SIG-M5 treated with dmso at 0.1 percent for 504 hours (cell line): ENCODE results near the gene POLR3GL.
"Not testable (repeated sequence)": the region's sequence is repeated elsewhere in the genome, so short reads cannot be mapped to it uniquely, and the experiment has no call there.

Experiments
- DNase-seq: peaks from one replicate; lab custom pipeline; 2025; ENCODE audit not compliant: unreplicated experiment; lab: John Stamatoyannopoulos, UW

The POLR3GL gene, protein sequence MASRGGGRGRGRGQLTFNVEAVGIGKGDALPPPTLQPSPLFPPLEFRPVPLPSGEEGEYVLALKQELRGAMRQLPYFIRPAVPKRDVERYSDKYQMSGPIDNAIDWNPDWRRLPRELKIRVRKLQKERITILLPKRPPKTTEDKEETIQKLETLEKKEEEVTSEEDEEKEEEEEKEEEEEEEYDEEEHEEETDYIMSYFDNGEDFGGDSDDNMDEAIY

DNA sequence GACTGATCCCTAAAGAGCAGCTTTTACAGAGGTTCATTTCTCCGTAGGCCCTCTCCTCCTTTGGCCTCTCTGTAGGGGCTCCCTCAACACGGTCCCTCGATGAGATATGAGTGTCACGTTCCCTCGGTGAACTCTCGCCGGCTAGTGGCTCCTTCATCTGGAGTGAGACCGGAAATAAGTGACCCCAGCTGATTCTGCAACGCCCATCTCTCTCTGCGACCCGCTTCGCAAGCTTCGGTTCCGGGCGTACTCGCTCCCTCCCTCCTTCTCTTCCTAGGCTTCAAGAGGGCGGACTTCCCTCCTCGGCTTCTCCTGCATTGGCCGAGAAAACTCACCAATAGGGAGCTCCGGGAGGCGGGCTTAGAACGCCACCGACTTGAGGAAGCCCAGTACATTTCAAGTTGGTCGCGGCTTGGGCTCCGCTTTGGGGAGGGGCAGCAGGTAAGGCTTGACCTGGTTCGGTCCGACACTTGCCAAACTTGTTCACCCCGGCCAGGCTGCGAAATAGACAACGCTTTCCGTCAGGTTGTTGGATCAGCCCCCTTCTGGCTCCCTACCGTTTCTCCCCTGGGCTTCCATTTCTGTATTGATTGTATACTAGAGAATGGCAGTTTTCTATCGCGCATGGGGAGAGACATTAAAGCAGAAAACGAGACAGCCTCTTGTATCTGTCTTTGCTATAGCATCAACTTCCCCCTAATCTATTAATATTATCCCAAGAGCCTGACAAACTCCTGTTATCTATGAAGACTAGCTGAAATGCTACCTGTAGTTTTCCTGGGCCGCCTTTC, at the start of gene POLR3GL, which contains the start of gene ANKRD34A:
Gene POLR3GL, plus strand, starts transcription at position 363 of the 791 bp plus-strand sequence. CDS start 10,176 bp downstream, outside the sequence.
Gene ANKRD34A, minus strand, starts transcription at position 248 of the 791 bp plus-strand sequence. CDS start 2,816 bp downstream, outside the sequence.
- DNase-seq, result peak; percentile 98

DNA sequence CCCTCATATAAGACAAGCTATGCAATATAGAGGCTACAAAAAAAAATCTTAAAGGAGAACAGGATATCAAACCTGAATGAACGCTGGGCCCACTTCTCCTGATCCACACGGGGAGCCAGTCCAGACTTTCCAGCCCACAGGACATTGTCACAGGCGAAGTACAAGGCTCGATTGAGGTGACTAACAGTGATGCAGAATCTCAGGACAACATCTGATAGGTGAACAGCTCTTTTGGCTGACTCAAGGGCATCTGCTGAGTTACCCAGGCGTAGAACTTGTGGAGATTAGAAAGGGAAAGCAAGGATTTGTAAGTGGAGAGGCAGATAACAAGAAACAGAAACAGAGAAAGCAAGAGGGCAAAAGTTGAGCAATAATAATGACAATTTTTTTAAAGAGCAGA, 47.7 kb upstream of the POLR3GL start:
- DNase-seq, result no peak

DNA sequence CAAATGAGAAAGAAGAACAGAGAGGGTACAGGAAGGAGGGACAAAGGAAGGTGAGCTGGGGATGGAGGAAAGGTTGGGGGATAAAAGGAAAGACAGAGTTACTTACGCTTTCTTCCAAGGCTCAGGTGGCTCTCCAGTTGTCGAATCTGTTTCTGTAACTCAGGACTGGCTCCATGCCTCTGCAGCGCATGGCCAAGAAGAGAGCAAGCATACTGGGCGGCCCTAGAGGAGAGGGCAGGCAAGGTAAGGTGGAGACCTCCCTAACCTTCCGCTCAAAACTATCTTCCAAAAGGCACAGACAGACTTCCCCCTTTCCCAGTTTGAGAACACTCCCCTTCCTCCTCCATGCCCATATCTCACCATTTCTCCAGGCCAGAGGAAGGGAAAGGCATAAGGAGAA, 46.9 kb upstream of the POLR3GL start:
- no peak for DNase-seq

DNA sequence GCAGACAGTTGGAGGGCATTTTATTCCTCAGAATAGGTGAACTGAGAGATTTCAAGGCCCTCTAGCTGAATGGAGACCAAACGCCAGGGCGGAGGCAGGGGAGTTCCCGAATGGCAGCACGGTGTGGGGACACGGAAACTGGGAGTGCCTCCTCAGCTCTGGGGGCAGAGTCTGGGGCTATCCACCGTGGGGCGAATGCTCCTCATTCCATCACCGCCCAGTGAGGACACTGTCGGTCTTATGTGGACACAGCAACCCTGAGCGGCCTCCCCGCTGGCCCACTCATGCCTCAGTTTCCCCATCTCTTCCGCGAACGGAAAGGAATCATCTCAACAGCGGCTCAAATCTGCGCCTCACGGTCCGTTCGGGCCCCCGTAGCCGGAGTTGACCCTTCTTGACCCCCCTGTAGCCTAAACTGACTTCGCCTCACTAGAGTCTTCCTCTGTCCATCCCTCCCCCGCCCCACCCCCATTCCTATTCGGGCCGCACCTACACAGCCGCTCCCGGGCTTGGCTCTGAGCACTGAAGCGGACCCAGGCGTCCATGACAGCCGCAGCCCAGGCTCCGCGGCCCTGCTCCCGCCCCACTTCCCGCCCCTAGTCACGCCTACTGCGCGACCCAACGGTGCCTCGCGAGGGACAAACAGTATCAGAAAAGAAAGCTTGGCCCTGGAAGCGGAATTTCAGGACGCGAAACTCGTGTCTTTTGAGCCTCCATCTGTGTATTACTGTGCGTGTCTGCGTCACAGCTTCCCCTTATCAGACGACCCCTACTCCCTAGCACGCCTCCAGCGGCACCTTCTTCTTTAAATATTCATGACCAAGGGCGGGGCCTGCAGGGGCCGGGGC, 46.1 kb upstream of the POLR3GL start, which contains the start of gene PEX11B:
Gene PEX11B, minus strand, starts transcription at position 574 of the 848 bp plus-strand sequence. Its CDS starts 29 bp downstream, at position 545.
- DNase-seq, result peak; percentile 98

DNA sequence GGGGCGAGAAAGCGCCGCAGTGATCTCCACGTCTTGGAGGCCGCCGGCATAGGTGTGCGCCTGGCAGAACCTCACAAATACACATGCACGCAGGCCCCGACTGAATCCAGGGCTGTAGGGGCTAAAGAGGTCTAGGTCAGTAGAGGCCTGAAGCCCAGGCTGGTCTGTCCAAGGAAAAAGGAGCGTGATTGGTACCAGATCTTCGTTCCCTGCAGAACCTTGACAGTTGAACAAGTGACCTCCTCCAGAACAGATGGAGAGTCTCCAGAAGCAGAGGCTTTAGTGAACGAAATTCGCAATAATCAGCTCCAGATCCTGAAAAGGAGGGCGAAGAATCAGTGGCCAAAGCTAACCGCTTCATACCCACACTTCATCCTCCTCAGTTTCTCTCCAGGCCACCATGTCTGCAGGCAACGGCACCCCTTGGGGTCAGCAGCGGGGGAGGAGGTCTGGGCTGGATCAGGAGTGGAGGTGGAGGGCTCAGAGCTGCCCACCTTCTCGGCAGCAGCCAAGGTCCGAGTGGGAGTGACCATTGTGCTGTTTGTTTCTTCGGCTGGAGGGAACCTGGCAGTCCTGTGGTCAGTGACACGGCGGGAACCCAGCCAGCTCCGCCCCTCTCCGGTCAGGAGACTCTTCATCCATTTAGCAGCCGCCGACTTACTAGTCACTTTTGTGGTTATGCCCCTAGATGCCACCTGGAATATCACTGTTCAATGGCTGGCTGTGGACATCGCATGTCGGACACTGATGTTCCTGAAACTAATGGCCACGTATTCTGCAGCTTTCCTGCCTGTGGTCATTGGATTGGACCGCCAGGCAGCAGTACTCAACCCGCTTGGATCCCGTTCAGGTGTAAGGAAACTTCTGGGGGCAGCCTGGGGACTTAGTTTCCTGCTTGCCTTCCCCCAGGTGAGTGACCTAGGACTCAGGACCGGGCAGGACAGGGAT, 45.2 kb upstream of the POLR3GL start:
- peak; percentile 35 for DNase-seq

DNA sequence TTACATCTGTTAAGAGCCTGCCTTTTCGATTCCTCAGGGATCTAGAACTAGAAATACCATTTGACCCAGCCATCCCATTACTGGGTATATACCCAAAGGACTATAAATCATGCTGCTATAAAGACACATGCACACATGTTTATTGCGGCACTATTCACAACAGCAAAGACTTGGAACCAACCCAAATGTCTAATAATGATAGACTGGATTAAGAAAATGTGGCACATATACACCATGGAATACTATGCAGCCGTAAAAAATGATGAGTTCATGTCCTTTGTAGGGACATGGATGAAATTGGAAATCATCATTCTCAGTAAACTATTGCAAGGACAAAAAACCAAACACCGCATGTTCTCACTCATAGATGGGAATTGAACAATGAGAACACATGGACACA, 44.2 kb upstream of the POLR3GL start:
- not testable (repeated sequence) for DNase-seq

DNA sequence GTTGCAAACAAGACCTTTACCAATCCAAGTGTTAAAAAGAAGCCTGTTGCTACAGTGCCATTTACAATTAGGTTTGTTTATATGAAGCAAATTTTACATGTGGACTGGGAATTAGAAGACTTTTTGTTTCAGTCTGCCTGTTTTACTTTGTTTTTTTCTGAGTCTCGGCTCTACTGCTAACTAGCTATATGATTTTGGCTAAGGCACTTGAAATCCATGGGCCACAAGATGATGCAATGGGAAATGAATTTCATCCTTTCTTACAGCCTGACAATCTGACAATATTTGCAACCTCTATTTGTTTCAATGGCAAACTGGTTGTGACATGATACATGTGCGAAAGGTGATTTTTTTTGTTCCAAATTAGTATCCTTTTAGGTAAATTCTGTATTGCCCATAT, 42.2 kb upstream of the POLR3GL start:
- DNase-seq, result peak; percentile 36

DNA sequence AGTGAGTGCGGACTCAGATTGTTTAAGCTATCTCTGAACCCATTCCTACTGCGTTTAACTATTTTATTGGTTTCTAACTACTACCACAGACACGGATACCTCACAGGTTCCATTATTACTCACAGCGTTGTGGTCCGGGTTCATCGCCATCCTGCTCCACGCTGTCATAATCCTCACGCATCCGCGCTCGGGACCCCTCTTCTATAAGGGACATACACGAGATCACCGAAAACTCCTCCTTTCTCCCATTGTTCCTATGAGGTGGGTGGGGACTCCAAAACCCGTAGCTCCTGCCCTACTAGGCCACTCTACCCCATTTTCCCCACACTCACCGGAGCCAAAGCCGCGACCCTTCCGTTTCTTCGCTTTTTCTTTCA, 37.8 kb upstream of the POLR3GL start:
- no peak for DNase-seq

DNA sequence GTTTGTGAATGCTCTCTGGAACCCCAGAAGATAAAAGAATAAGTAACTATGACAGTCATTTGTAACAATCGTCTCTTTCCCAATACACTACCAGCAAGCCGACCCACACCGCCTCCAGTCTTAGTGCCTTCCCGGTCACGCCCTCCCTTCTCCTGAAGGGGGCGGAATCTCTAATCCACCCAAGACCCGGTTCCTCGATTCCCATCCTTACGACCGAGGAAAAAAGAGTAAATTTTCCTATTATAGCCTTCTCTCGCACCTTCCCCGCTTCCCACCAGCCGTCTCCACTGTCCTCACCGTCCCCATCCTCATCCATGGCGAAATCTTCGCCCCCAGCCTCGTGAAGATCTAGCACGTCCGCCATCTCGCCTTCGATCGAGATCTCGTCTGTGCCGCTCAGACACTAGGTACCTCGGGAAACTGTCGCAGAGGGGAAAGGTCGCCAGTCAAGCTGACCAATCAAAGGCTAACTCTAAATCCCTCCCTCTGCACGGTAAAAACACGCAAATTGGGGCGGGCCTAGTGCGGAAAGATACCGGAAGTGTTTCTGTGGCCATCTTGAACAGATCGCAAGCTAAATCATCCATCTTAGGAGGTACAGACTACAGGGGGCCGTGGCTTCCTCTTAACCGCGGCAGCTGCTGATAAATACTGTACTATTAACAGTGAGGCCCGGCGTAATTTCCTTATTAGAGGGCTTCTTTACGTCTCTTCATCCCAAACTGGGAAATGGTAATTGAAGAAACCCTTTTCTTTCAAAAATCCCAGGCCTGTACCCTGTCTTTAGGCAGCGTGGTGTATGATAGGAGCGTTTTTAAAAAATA, 37.2 kb upstream of the POLR3GL start, which contains the start of gene RBM8A:
Gene RBM8A, minus strand, starts transcription at position 422 of the 824 bp plus-strand sequence. Its CDS starts 58 bp downstream, at position 364.
- peak; percentile 100 for DNase-seq

DNA sequence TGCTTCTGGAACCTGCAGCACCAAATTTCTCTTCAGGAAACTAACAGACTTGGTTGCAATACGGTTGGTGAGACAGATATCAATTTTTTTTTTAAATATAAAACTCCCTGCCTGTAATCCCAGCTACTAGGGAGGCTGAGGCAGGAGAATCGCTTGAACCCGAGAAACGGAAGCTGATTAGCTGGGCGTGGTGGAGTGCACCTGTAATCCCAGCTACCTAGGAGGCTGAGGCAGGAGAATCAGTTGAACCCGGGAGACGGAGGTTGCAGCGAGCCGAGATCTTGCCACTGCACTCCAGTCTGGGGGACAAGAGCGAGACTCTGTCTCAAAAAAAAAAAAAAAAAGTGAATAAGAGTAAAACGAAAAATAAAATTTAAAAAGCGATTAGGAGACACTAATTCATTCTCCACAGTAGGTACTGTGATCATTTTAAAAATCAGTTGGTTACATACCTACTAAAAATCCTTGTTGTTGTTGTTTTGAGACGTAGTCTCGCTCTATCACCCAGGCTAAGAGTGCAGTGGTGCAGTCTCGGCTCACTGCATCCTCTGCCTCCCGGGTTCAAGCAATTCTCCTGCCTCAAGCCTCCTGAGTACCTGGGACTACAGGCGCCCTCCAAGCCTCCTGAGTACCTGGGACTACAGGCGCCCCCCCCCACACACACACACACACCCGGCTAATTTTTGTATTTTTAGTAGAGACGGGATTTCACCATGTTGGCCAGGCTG, 36.4 kb upstream of the POLR3GL start:
- DNase-seq, result no peak

DNA sequence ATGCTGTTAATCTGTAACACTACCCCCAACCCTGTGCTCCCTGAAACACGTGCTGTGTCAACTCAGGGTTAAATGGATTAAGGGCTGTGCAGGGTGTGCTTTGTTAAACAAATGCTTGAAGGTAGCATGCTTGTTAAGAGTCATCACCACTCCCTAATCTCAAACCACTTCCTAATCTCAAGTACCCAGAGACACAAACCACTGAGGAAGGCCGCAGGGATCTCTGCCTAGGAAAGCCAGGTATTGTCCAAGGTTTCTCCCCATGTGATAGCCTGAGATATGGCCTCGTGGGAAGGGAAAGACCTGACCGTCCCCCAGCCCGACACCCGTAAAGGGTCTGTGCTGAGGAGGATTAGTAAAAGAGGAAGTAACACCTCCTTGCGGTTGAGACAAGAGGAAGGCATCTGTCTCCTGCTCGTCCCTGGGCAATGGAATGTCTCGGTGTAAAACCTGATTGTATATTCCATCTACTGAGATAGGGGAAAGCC, 31.9 kb upstream of the POLR3GL start:
- DNase-seq, result peak; percentile 51

DNA sequence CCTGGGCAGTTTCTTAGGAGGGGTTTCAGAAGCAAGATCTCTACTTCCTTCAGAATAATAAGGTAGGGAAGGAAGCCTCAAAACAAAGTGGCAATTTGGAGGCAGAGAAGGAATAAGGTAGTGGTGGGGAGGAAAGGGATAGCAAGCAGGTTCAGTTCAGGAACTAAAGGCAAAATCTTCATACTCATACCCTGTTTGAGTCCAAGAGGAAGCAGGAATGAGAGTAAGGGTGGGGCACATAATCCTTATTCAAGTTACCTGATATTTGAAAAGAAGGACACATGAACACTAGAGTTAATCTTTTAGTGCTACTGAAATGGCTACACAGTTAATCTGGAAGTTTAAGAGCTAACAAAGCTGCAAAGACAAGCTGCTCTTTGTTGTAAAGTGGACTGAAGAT, 28.8 kb upstream of the POLR3GL start:
- no peak for DNase-seq

DNA sequence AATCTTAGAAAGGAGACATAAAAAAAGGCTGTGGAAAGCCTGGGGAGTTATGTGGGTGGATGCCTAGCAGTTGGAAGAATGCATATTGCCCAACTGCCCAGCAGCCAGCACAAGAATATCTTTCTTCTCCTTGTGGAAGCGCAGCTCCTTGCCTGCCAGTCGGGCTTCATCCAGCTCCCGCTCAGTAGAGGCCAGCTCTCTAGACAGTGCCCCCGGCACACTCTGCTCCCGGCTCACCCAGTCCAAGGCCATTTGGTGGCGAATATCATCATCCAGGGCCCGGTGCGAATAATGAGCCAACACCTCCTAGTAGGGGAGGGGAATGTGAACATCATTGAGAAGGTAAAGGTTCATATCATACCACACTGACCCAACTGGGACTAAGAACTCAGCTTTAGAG, 28.2 kb upstream of the POLR3GL start:
- DNase-seq, result no peak

DNA sequence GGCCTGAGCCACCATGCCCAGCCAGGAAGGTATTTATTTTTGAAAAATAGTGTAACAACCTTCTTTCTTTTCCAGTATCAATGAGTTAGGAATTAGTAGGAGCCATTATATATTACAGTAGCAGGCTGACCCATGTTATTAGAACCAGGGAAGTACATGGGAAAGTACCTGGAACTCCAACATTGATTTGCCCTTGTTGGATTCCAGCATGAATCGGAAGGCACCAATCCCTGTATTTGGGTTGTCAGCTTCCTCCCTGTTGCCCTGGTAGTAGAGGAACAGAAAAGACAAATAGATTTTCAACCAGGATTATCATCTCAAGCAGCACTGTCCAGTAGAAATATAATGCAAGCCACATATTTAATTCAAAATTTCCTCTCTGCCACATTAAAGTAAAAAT, 27.1 kb upstream of the POLR3GL start:
- no peak for DNase-seq

DNA sequence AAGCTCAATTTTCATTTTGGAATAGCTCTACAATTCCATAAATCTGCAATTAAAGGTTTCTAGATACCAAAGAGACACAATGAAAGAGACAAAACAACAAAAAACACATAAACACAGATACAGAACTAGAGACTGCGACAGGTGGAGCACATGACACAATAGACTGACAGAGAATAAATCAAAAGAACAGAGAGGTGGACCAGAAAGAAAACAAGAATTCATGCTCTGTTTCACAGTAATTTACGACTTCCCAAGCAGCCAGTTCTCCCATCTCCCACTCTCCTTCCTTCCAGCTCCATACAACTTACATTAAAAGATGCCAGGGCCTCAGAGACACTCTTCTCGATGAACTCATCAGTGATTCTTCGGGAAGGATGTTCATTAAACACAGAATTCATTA, 22.1 kb upstream of the POLR3GL start:
- no peak for DNase-seq

DNA sequence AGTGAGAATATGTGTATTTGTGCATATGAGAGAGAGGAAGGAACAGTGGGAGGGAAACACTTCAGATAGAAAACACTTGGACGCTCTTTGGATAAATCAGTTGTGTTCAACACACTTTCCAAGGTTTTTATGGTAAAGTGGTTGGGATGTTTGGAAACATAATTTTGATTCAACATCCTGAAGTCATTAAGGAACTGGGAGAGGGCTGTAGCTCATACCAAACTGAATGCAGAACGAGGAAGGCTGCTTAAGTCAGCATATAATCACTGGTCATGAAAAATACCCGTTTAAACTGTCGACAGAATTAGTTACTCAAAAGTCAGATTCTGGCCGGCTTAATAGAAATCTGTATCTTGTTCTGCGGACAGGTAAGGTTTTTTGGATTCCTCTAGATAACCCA, 21.6 kb upstream of the POLR3GL start:
- no peak for DNase-seq

DNA sequence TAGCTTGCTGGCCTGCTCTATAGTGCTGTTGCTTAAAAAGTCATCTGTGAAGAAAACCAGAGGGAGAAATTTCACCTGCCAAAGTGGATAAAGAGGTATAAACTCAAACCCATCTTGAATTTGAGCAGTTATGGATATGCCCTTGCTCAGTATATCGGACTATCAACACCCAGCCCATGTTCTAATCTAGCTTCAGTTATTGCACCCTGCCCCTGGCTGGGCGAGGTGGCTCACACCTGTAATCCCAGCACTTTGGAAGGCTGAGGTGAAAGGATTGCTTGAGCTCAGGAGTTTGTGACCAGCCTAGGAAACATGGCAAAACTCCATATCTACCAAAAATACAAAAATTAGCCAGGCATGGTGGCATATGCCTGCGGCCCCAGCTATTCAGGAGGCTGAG, 20.0 kb upstream of the POLR3GL start:
- no peak for DNase-seq

DNA sequence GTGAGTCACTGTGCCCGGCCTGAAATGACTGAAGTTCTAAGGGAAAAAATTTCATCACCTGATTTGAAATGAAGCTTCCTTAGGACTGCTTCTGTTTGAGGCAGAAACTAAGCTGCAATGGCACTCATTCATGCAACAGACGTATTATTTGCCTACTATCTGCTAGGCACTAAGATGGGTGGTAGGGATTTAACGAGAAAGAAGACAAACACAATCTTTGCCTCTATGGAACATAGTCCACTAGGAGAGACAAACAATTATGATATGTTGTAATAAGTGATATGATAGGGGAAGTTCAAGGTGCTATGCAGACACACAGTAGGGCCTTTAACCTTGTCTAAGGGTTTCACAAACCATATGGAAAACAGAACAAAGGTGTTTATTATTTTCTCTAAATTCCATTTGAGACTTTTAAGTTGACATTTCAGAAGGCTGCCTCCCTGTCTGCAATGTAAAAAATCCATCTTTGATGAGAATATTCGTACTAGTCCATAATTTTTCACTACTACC, 18.0 kb upstream of the POLR3GL start:
- no peak for DNase-seq
